EH (cell line): ENCODE data around the gene GNA12.
"Not testable (repeated sequence)": the region's sequence is repeated elsewhere in the genome, so short reads cannot be mapped to it uniquely, and the experiment has no call there.

ENCODE experiments used
- DNase-seq: peaks from one replicate; pipeline ENCODE4 v3.0.0-alpha.2; 2015; ENCODE audit warnings: low read depth

Gene GNA12

DNA sequence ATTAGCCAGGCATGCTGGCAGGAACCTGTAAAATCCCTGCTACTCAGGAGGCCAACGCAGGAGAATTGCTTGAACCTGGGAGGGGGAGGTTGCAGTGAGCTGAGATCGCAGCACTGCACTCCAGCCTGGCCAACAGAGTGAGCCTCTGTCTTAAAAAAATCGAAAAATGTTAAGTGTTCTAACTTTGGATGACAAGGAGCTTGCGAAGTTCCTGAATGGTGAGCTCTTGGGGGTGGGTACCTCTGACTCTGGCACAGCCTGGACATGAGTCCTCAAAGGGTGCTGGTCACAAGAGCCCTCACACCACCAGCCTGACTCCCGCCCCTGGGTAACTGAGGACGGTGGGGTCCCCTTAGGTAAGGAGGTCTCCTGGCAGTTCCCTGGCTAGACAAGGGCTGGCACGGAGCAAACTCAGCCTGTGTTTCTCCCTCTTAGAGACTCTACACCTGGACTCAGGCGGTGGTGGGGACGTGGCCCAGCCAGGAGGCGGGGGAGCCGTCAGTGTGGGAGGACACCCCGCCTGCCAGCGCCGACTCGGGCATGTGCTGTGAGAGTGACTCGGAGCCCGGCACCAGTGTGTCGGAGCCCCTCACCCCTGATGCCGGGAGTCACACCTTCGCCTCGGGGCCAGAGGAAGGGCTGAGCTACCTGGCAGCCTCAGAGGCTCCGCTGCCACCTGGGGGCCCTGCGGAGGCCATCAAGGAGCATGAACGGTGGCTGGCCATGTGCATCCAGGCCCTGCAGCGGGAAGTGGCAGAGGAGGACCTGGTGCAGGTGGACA lies 132.0 kb downstream of the GNA12 start:
- no peak for DNase-seq

GRCh38 chr7:2710901-2711551 lies 133.1 kb downstream of the GNA12 start:
- peak; percentile 25 for DNase-seq

- no peak for DNase-seq
Observed at GRCh38 chr7:2710286-2710655, 133.8 kb downstream of the GNA12 start.

DNA sequence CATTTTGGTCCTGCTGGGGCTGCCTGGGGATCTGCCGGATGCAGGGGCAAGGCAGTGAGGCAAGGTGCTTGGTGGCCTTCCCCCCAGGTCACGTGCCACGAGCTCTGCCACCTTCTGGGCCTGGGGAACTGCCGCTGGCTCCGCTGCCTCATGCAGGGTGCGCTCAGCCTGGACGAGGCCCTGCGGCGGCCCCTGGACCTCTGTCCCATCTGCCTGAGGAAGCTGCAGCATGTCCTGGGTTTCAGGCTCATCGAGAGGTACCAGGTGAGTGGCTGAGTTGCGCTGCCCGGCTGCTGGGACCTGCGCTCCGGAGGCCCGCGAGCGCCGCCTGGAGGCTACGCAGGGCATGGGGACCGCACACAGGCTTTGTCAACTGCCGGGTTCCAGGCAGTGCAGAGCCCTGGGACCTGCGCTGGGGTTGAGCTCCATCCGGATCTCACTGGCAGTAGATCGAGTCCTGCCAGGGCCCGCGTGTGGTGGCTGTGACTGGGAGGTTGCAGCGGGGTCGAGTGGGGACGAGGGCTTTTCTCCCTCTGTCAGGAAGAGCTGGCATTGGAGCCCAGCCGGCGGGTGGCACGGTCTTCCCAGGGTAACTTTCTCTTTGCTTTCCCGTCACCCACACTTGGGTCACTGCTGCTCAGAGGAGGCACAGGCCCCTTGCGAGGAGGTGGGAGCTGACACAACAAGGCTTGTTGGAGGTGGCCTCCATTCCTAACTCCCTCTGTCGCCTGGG lies 134.4 kb downstream of the GNA12 start:
- DNase-seq: peak; percentile 43

DNA sequence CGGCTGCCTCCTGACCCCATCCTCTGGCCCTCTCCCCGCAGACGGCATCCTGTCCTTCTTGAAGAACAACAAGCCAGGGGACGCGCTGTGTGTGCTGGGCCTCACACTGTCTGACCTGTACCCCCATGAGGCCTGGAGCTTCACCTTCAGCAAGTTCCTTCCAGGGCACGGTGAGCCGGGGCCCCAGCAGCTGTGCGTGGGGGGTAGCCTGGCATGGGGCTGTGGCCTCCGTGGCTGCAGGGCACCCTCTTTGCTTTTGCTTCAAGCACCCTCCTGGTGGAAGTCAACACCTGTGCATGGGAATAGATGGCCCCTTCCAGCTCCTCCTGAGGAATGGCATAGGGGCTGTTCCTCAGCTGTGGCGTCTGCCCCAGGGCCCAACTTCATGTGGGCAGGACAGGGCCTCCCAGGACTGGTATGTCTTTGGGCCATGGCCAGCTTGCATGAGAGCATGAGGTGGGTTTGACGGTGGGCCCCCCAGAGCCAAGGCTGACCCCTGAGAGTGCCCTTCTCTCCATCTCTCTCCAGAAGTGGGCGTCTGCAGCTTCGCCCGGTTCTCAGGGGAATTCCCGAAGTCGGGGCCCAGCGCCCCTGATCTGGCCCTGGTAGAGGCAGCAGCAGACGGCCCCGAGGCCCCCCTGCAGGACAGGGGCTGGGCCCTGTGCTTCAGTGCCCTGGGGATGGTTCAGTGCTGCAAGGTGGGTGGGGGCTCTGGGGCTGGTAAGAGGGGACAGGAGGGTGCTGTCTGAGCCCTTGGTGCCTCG lies 135.4 kb downstream of the GNA12 start:
- DNase-seq: no peak

DNA sequence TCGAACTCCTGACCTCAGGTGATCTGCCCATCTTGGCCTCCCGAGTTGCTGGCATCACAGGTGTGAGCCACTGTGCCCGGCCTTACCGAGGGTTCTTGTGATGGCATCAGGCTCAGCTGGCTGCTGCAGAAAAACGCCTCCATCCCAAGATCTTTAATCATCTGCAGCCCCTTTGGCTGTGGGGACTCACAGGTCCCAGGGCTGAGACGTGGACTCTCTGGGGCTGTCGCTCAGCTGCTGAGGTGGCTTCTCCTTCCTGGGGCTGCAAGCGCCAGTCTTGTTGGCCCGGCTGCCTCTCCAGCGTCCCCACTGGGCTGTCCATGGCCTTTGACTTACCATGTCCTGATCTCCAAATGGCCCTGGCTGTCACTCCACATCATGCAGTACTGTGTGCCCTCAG lies 136.1 kb downstream of the GNA12 start:
- DNase-seq: no peak

GRCh38 chr7:2707481-2707880 lies 136.6 kb downstream of the GNA12 start:
- no peak for DNase-seq

GRCh38 chr7:2706685-2707126 lies 137.4 kb downstream of the GNA12 start:
- DNase-seq: no peak

- no peak for DNase-seq
Observed at GRCh38 chr7:2705371-2706096, 138.6 kb downstream of the GNA12 start.

DNA sequence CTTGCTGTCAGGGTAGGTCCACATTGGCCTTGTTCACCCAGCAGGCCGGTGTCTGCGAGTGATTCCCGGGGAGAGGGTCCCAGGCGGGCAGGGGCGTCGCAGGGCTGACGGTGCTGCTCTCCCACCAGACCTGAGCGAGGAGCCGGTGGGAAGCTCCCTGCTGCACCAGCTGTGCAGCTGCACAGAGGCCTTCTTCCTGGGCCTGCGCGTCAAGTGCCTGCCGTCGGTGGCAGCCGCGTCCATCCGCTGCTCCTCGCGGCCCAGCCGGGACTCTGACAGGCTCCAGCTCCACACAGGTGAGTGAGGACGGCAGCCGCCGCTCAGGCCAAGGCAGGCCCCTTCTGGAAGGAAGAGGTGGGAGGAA lies 141.5 kb downstream of the GNA12 start:
- DNase-seq: no peak

- peak; percentile 48 for DNase-seq
Observed at GRCh38 chr7:2701832-2702593, 142.1 kb downstream of the GNA12 start.

DNA sequence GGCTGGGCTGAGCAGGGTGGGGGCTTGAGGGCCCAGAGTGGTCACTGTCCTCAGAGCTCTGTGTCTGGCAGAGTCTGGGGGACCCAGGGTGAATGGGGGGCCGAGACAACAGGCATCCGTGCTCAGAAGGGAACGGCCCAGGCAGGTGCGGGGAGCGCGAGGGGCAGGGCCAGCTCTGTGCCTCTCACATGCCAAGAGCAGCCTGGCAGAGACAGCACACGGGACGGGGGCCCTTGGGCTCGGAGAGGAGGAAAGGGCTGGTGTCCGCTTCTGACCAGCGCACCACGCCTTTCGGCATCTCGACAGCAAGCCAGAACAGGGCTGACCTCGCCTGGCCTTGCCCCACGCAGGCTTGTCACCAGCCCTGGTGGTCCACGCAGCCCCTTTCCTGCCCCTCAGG lies 142.7 kb downstream of the GNA12 start:
- DNase-seq: no peak

DNA sequence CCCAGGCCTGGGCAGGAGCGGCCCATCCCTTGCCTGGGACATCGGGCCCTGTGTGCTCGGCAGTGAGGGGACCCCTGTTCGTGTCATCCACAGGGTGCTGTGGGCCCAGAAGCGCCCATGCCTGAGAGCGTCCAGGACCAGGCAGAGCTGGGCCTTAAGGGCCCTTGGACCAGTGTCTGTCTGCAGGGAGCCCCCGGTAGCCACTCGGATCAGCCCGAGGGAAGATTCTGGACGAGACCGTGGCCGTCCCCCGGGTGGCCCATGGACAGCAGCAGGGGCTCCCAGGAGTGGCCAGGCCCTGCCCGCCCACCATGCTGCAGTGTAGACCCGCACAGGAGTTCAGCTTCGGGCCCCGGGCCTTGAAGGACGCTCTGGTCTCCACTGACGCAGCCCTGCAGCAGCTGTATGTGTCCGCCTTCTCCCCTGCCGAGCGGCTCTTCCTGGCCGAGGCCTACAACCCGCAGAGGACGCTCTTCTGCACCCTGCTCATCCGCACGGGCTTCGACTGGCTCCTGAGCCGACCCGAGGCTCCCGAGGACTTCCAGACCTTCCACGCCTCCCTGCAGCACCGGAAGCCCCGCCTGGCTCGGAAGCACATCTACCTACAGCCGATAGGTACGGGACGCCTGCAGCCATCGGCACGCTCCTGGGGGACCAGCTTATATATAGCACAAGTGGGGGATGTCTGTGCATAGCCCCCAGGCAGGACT lies 143.8 kb downstream of the GNA12 start:
- DNase-seq: no peak

DNA sequence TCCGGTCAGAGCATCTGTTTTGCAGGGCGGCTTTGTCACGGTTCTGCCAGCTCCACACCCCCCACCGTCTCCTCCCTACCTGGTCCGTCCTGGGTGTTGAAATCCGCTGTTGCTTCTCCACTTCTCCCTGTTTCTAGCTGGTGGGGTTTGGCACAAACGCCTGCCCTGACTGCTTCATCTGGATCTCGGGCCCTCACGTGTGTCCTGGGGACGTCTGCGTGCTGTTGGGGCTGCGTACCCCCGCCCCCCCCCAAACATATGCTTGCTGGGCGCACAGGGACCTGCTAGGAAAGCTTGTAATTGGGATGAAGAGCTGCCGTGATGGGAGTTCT lies 144.9 kb downstream of the GNA12 start:
- no peak for DNase-seq

DNA sequence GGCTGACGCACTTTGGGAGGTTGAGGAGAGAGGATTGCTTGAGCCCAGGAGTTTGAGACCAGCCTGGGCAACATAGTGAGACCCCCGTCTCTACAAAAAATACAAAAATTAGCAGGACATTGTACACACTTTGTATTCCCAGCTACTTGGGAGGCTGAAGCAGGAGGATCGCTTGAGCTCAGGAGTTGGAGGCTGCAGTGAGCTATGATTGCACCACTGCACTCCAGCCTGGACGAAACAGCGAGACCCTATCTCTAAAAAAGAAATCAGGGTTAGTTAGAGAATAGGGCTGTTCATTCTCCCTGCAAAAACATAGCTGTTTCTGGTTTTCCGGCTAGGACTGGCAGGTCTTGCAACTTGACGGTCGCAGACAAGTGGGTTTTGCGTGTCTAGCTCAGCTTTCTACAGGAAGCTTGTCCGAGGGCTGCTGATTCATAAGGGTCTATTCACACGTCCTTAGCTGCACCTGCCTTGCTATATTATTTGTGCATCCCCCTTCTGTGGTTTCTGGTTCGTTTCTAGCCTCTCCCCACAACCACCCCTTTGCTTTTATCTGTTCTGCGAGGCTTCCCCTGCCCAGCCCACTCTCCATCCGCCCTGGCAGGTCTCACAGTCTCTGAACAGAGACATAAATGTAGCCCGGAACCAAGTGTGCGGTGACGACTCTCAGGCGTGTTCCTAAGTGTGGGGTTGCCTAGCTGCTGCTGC lies 145.4 kb downstream of the GNA12 start:
- DNase-seq: no peak

DNA sequence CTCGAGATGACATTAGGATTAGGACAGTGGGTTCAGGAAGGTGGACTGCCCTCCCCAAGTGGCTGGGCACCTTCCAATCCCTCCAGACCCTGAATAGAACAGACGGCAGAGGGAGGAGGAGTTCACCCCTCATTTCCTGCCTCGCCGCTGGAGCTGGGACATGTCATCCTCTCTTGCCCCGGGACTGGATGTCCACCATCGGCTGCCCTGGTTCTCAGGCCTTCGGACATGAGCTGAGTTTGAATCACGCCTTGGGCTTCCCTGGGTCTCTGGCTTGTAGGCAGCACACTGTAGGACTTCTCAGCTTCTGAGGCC lies 150.0 kb downstream of the GNA12 start:
- not testable (repeated sequence) for DNase-seq

- not testable (repeated sequence) for DNase-seq
Observed at GRCh38 chr7:2693420-2694121, 150.5 kb downstream of the GNA12 start.

- no peak for DNase-seq
Observed at GRCh38 chr7:2692543-2692942, 151.6 kb downstream of the GNA12 start.

DNA sequence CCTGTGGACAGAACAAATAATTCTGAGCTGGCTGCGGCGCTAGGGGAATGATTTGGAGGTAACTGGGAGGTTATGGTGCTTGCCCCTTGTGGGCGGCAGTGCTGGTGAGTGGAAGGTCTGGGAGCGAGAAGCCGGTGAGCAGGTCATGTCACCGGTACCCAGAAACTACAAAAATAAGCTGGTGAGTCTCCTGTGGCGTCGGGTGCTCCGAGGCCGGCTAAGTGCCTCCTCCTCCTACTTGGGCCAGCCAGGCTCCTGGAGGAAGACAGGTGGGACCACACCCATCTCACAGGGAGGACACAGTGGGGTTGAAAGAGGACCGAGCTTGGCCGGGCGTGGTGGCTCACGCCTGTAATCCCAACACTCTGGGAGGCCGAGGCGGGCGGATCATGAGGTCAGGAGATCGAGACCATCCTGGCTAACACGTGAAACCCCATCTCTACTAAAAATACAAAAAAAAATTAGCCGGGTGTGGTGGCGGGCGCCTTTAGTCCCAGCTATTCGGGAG lies 152.1 kb downstream of the GNA12 start:
- DNase-seq: not testable (repeated sequence)
